Choroid plexus epithelial cell (primary cell): ENCODE measurements around the gene SF3B1.
"Not testable (repeated sequence)": the region's sequence is repeated elsewhere in the genome, so short reads cannot be mapped to it uniquely, and the experiment has no call there.

Experiments used
- DNase-seq: peaks from one replicate; pipeline ENCODE4 v3.0.0-alpha.2; 2010; ENCODE audit warnings: low read depth
- H3K4me3 ChIP-seq: 2 replicates; pipeline ENCODE4 v1.5.1; 2011; ENCODE audit warnings: low read depth, mild to moderate bottlenecking, control low read depth, low read length, moderate library complexity
- CTCF ChIP-seq: conservative IDR thresholded peaks from 2 replicates; pipeline ENCODE4 v1.5.1; 2011; ENCODE audit warnings: low read depth, mild to moderate bottlenecking, control low read depth, inconsistent platforms, low read length, moderate library complexity

Gene SF3B1

GRCh38 chr2:197460649-197461048 lies 25.8 kb upstream of the SF3B1 start:
- H3K4me3 ChIP-seq, result no peak overlapping the region
- DNase-seq, result no peak
- no peak for TF ChIP-seq CTCF

- no peak for DNase-seq
- peak overlapping the region; percentile 15 for H3K4me3 ChIP-seq
- TF ChIP-seq CTCF, result no peak
These were observed 20.6 kb upstream of the SF3B1 start for GRCh38 chr2:197455428-197455827.

- no peak for DNase-seq
- no peak for TF ChIP-seq CTCF
- H3K4me3 ChIP-seq, result peak overlapping the region; percentile 80
These were observed 20.1 kb upstream of the SF3B1 start for GRCh38 chr2:197454923-197455322.

- peak; percentile 96 for DNase-seq
- no peak for TF ChIP-seq CTCF
- H3K4me3 ChIP-seq, result peak overlapping the region; percentile 80
These were observed 19.1 kb upstream of the SF3B1 start for GRCh38 chr2:197453914-197454398.

GRCh38 chr2:197453123-197453913 lies 18.5 kb upstream of the SF3B1 start, which contains the start of gene COQ10B:
TSS of gene COQ10B (plus strand) at chr2:197453552. CDS start at chr2:197453561, 9 bp downstream.
- peak; percentile 54 for TF ChIP-seq CTCF
- peak; percentile 100 for DNase-seq
- peak within 1 kb of the TSS; percentile 80 for H3K4me3 ChIP-seq

GRCh38 chr2:197452754-197453122 lies 17.9 kb upstream of the SF3B1 start:
- DNase-seq, result no peak
- H3K4me3 ChIP-seq, result peak overlapping the region; percentile 55
- TF ChIP-seq CTCF, result no peak

GRCh38 chr2:197450935-197451358 lies 16.1 kb upstream of the SF3B1 start:
- H3K4me3 ChIP-seq, DNase-seq: not testable (repeated sequence)
